ENCODE results near the gene RAD9A. TPM values are rescaled to one million over a fixed set of nuclear protein-coding genes. Genes with fewer than 3 reads are reported as not detected.

Gene RAD9A
- total RNA-seq, 1 experiment from 2014 or later, result 20.9 TPM

DNA sequence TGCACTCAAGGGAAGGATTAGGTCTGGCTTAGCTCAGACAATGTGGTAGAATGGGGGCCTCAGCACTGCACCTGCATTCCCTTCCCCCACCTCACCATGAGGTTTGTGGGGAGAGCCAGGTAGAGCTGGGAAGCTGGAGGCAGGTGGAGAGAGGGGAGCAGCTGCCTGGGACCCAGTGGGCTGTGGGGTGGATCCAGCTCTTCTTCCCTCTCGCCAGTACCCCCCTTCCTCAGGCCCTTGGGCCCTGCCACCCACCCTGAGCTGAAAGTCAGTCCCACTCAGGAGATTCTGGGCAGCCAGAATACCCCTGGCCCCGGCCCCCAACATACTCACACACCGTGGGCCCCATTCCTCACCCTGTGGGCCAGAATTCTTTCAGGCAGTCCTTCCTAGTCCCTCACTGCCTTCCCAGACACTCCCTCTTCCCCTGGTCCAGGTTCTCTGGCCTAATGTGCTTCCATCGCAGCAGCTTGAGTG is 35.4 kb upstream of the RAD9A start:
- H3K27ac Mint-ChIP-seq, result no peak overlapping the region
- WGBS (ENCODE audit: extremely low coverage, insufficient read length, low lambda C conversion rate), result no CpG with 5 or more reads among the region's 4 CpGs

More for the DNA sequence above, 35.4 kb upstream of the RAD9A start:
- no peak overlapping the region for H2BK5ac ChIP-seq (ENCODE audit: insufficient read length, low read length)
- H2AK5ac ChIP-seq (ENCODE audit: insufficient read length, low read length), result no peak overlapping the region
- TF ChIP-seq, protein P1, sequence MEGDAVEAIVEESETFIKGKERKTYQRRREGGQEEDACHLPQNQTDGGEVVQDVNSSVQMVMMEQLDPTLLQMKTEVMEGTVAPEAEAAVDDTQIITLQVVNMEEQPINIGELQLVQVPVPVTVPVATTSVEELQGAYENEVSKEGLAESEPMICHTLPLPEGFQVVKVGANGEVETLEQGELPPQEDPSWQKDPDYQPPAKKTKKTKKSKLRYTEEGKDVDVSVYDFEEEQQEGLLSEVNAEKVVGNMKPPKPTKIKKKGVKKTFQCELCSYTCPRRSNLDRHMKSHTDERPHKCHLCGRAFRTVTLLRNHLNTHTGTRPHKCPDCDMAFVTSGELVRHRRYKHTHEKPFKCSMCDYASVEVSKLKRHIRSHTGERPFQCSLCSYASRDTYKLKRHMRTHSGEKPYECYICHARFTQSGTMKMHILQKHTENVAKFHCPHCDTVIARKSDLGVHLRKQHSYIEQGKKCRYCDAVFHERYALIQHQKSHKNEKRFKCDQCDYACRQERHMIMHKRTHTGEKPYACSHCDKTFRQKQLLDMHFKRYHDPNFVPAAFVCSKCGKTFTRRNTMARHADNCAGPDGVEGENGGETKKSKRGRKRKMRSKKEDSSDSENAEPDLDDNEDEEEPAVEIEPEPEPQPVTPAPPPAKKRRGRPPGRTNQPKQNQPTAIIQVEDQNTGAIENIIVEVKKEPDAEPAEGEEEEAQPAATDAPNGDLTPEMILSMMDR (conservative IDR thresholded peaks at IDR 0.05), result no peak
- no peak overlapping the region for H3K9ac ChIP-seq (ENCODE audit: extremely low read depth, insufficient read length, low read length)
- H3K27ac ChIP-seq (ENCODE audit: insufficient read length, low read depth, low read length), result no peak overlapping the region
- H2BK120ac ChIP-seq (ENCODE audit: low read depth, low read length, poor library complexity, severe bottlenecking), result no peak overlapping the region
- H3K14ac ChIP-seq (ENCODE audit: insufficient read depth, low read length), result no peak overlapping the region
- no peaks in the 10 kb centered on the region for H3K4me1 ChIP-seq (ENCODE audit: insufficient read depth, low read length)
- no peak overlapping the region for H3K56ac ChIP-seq (ENCODE audit: insufficient read length, low read depth, low read length)
- no peak overlapping the region for H3K4ac ChIP-seq (ENCODE audit: low read depth, low read length)
- H2AFZ ChIP-seq (ENCODE audit: low read length), result no peak overlapping the region
- H3K23me2 ChIP-seq (ENCODE audit: insufficient read length, low read depth, low read length, poor library complexity, severe bottlenecking), result peaks cover 14% of the 10 kb centered on the region
- no peaks in the 10 kb centered on the region for H3K79me1 ChIP-seq (ENCODE audit: insufficient read depth, low read depth, low read length, poor library complexity, severe bottlenecking)
- no peak overlapping the region for H2BK20ac ChIP-seq (ENCODE audit: low read depth, low read length, poor library complexity, severe bottlenecking)
- no peaks in the 10 kb centered on the region for H3K36me3 Mint-ChIP-seq (ENCODE audit: insufficient read depth in 1 of 3, low read depth in 3 of 3)
- no peak overlapping the region for H2BK12ac ChIP-seq (ENCODE audit: insufficient read length, low read depth, low read length)
- H4K20me1 ChIP-seq (ENCODE audit: control insufficient read depth, insufficient read depth, insufficient read length), result no peaks in the 10 kb centered on the region
- no peak for DNase-seq
- H4K8ac ChIP-seq (replicated peaks; ENCODE audit: insufficient read length, low read depth, low read length), result no peak overlapping the region
- no peaks in the 10 kb centered on the region; the same call in 1 of the 2 replicates for H3K27me3 ChIP-seq (ENCODE audit: insufficient read depth, low read length)
- H3K79me2 ChIP-seq (ENCODE audit: insufficient read depth, low read length), result no peaks in the 10 kb centered on the region
- no peaks in the 10 kb centered on the region for H3K9me3 ChIP-seq (ENCODE audit: control insufficient read depth, low read depth, low read length)
- no peak overlapping the region for H4K5ac ChIP-seq (ENCODE audit: insufficient read length, low read depth, low read length)
- no peak overlapping the region for H3T11ph ChIP-seq (ENCODE audit: low read length)
- no peaks in the 10 kb centered on the region for H3K9me3 Mint-ChIP-seq
- H3K4me1 Mint-ChIP-seq, result peaks cover 35 to 45% of the 10 kb centered on the region in 2 experiments
- peak overlapping the region in 1 of 2 experiments; percentile 3; a peak in 2 of 5 replicates for H3K4me3 Mint-ChIP-seq
- H3K4me2 ChIP-seq (ENCODE audit: insufficient read depth, insufficient read length, low read length), result no peak overlapping the region
- no peak overlapping the region for H3K23ac ChIP-seq (ENCODE audit: insufficient read length, low read depth, low read length)
- H3K27me3 Mint-ChIP-seq (ENCODE audit: low read depth), result peaks cover 24% of the 10 kb centered on the region
- H3K18ac ChIP-seq (ENCODE audit: insufficient read length, low read depth, low read length), result no peak overlapping the region
- no peak overlapping the region for H2BK15ac ChIP-seq (ENCODE audit: low read depth, low read length)
- H4K91ac ChIP-seq (ENCODE audit: insufficient read length, low read depth, low read length), result no peak overlapping the region

Data from H9 (cell line).